Measurements from ENCODE around the gene TNIP2.

DNA sequence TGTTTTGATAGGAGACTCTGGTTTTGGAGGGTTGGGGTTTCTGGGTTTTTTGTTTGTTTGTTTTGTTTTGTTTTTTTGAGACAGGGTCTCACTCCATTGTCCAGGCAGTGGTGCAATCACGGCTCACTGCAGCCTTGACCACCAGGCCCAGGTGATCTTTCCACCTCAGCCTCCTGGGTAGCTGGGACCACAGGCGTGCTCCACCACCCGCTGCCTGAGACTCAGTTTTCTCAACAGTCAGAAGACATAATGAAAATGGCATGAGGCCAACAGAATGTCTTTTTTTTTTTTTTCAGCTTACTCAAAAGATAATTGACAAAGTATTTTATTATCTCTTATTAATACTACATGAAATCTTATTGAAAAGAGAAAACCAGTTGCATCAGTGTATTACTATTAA is 32.4 kb downstream of the TNIP2 start:
- TF ChIP-seq, protein P1, sequence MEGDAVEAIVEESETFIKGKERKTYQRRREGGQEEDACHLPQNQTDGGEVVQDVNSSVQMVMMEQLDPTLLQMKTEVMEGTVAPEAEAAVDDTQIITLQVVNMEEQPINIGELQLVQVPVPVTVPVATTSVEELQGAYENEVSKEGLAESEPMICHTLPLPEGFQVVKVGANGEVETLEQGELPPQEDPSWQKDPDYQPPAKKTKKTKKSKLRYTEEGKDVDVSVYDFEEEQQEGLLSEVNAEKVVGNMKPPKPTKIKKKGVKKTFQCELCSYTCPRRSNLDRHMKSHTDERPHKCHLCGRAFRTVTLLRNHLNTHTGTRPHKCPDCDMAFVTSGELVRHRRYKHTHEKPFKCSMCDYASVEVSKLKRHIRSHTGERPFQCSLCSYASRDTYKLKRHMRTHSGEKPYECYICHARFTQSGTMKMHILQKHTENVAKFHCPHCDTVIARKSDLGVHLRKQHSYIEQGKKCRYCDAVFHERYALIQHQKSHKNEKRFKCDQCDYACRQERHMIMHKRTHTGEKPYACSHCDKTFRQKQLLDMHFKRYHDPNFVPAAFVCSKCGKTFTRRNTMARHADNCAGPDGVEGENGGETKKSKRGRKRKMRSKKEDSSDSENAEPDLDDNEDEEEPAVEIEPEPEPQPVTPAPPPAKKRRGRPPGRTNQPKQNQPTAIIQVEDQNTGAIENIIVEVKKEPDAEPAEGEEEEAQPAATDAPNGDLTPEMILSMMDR (IDR thresholded peaks at IDR 0.05; ENCODE audit: insufficient read depth, low read depth, low read length), result no peak
- TF ChIP-seq EZH2 (IDR thresholded peaks at IDR 0.05; ENCODE audit: insufficient read depth, low read length), result no peak
